Measurements from ENCODE around the gene PERM1. TPM values are rescaled to one million over a fixed set of nuclear protein-coding genes. Genes with fewer than 3 reads are reported as not detected.
"Not testable (repeated sequence)": the region's sequence is repeated elsewhere in the genome, so short reads cannot be mapped to it uniquely, and the experiment has no call there.

PERM1 gene
- total RNA-seq, 1 experiment from 2014 or later: 1.5 TPM

GRCh38 chr1:1013922-1014648 is 32.2 kb upstream of the PERM1 start:
- 0 out of 2 replicates have a peak, but pooled peaks have one; percentile 52 for TF ChIP-seq SIN3A (IDR thresholded peaks at IDR 0.05; ENCODE audit: borderline replicate concordance, insufficient read depth, low read depth, low read length)
- TF ChIP-seq REST (IDR thresholded peaks at IDR 0.05; ENCODE audit: insufficient read depth in 1 of 2, low read depth in 2 of 2, low read length in 1 of 2): no peak
- TF ChIP-seq CTCF (IDR thresholded peaks at IDR 0.05): no peak
- BruUV-seq (replicated peaks): TSS peak; percentile 100
- Histone ChIP-seq H3K36me3 (ENCODE audit: control insufficient read depth, insufficient read depth, low read length) (no peaks in the 10 kb centered on the region; the same call in 1 of the 2 replicates), H3K4me3 (ENCODE audit: low read depth in 2 of 2, low read length in 2 of 2) (peak overlapping the region; percentile 66 to 83), H3K27me3 (ENCODE audit: control insufficient read depth, insufficient read depth, low read length) (no peaks in the 10 kb centered on the region), H3K9me3 (ENCODE audit: control insufficient read depth, insufficient read depth, low read depth, low read length) (no peaks in the 10 kb centered on the region), H3K27ac (ENCODE audit: low read length) (peak overlapping the region; percentile 87), H3K4me1 (ENCODE audit: control insufficient read depth, insufficient read depth, low read length) (peaks cover 10% of the 10 kb centered on the region)
- intact Hi-C loops (cut with micrococcal nuclease; ENCODE audit: unreplicated experiment) (loop anchor here (10.0 kb wide), 1 partner anchor 51 kb away; no protein-coding TSS in a partner anchor), in situ Hi-C loops (cut with HindIII; ENCODE audit: low pct_unique_long_range_greater_than_20kb, low sequenced_read_pairs) (no loop called here)
- CTCF ChIA-PET: interaction anchor here (1.0 to 1.8 kb wide), 6 partner anchors 11 to 278 kb away, joined by 3 to 11 read pairs (median 4); no protein-coding TSS in a partner anchor
- DNase-seq (ENCODE audit: low read depth, low spot score) (no peak), ATAC-seq (peak; percentile 69)
- POLR2A ChIA-PET: interaction anchor here (0.6 to 1.2 kb wide), 2 partner anchors 13 to 78 kb away, joined by 3 to 8 read pairs; no protein-coding TSS in a partner anchor

GRCh38 chr1:1013105-1013921 is 31.4 kb upstream of the PERM1 start, which contains the start of gene ISG15:
Gene ISG15 (plus strand): TSS chr1:1013497. CDS start chr1:1013574, 77 bp downstream.
- Histone ChIP-seq H3K27me3 (ENCODE audit: control insufficient read depth, insufficient read depth, low read length) (no peaks in the 10 kb centered on the region), H3K4me1 (ENCODE audit: control insufficient read depth, insufficient read depth, low read length) (peaks cover 10% of the 10 kb centered on the region), H3K9me3 (ENCODE audit: control insufficient read depth, insufficient read depth, low read depth, low read length) (no peaks in the 10 kb centered on the region), H3K4me3 (ENCODE audit: low read depth in 2 of 2, low read length in 2 of 2) (peak within 1 kb of the TSS; percentile 66 to 83), H3K27ac (ENCODE audit: low read length) (peak within 1 kb of the TSS; percentile 87), H3K36me3 (ENCODE audit: control insufficient read depth, insufficient read depth, low read length) (no peaks in the 10 kb centered on the region; the same call in 1 of the 2 replicates)
- BruUV-seq (replicated peaks): no TSS peak
- intact Hi-C loops (cut with micrococcal nuclease; ENCODE audit: unreplicated experiment): loop anchor here (10.0 kb wide), 1 partner anchor 51 kb away; no protein-coding TSS in a partner anchor
- DNase-seq (ENCODE audit: low read depth, low spot score): peak; percentile 67
- CTCF ChIA-PET: interaction anchor here (0.7 to 1.8 kb wide), 5 partner anchors 11 to 279 kb away, joined by 3 to 11 read pairs (median 5); no protein-coding TSS in a partner anchor
- TF ChIP-seq REST (IDR thresholded peaks at IDR 0.05; ENCODE audit: insufficient read depth in 1 of 2, low read depth in 2 of 2, low read length in 1 of 2) (no peak), SIN3A (IDR thresholded peaks at IDR 0.05; ENCODE audit: borderline replicate concordance, insufficient read depth, low read depth, low read length) (peak; percentile 69; the same call in 1 of the 2 replicates), TCF7L2 (IDR thresholded peaks at IDR 0.05; ENCODE audit: low read depth, low read length) (no peak), POLR2AphosphoS5 (IDR thresholded peaks at IDR 0.05; ENCODE audit: low read depth, low read length) (peak; percentile 56; the same call in 1 of the 2 replicates)
- ATAC-seq: peak; percentile 89
- in situ Hi-C loops (cut with HindIII; ENCODE audit: low pct_unique_long_range_greater_than_20kb, low sequenced_read_pairs): no loop called here
- POLR2A ChIA-PET: interaction anchor here (0.7 to 1.2 kb wide), 2 partner anchors 12 to 39 kb away, joined by 3 to 8 read pairs; no protein-coding TSS in a partner anchor

GRCh38 chr1:1012736-1013104 is 30.8 kb upstream of the PERM1 start:
- POLR2A ChIA-PET; ATAC-seq; H3K36me3 ChIP-seq (ENCODE audit: control insufficient read depth, insufficient read depth, low read length); in situ Hi-C loops (cut with HindIII; ENCODE audit: low pct_unique_long_range_greater_than_20kb, low sequenced_read_pairs); BruUV-seq (replicated peaks); DNase-seq (ENCODE audit: low read depth, low spot score); H3K9me3 ChIP-seq (ENCODE audit: control insufficient read depth, insufficient read depth, low read depth, low read length); H3K27me3 ChIP-seq (ENCODE audit: control insufficient read depth, insufficient read depth, low read length): not testable (repeated sequence)
- CTCF ChIA-PET: interaction anchor here (0.7 kb wide), 1 partner anchor 50 kb away, joined by 3 read pairs; no protein-coding TSS in a partner anchor
- Histone ChIP-seq H3K4me1 (ENCODE audit: control insufficient read depth, insufficient read depth, low read length) (peaks cover 10% of the 10 kb centered on the region), H3K4me3 (ENCODE audit: low read depth in 2 of 2, low read length in 2 of 2) (peak overlapping the region; percentile 66 to 83), H3K27ac (ENCODE audit: low read length) (peak overlapping the region; percentile 87)
- intact Hi-C loops (cut with micrococcal nuclease; ENCODE audit: unreplicated experiment): loop anchor here (10.0 kb wide), 1 partner anchor 52 kb away; no protein-coding TSS in a partner anchor

Measured in Panc1 (cell line).